ENCODE data around the gene SVIL. TPM values are rescaled to one million over a fixed set of nuclear protein-coding genes. Genes with fewer than 3 reads are reported as not detected.
"Not testable (repeated sequence)": the region's sequence is repeated elsewhere in the genome, so short reads cannot be mapped to it uniquely, and the experiment has no call there.

Gene SVIL
- total RNA-seq, 1 experiment from 2014 or later: 166 TPM

DNA sequence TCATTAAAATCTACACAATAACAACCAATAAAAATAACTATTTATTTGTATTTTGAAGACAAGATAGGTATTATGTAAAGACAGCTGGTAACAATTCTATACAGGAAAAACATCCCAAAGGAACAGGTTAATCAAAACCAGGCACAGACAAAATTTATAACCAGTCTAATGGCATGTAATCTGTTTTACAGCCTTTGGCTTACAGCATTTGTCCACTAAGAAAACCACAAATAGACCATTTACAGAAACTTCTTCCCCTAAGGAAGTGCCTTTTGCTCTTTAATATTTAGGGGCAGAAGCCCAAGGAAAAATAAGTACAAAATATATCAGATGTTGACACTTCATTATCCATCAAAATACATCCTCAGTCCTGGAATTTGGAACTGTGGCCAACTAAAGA lies 65.0 kb downstream of the SVIL start:
- H3K4me2 ChIP-seq: no peak overlapping the region
- no peaks in the 10 kb centered on the region for H3K9me2 ChIP-seq (ENCODE audit: insufficient read depth)
- H3K4me3 ChIP-seq: no peak overlapping the region
- H3K27me3 ChIP-seq (ENCODE audit: insufficient read depth, low read depth): no peaks in the 10 kb centered on the region
- POLR2A ChIA-PET (ENCODE audit: unreplicated experiment): interaction anchor here (0.6 kb wide), 1 partner anchor 35 kb away, joined by 8 read pairs; no protein-coding TSS in a partner anchor
- H2AFZ ChIP-seq: no peak overlapping the region
- no peaks in the 10 kb centered on the region for H3K36me3 ChIP-seq (ENCODE audit: low read depth)
- 0 out of 2 replicates have a peak overlapping the region, but pooled peaks have one; percentile 13 for H3K27ac ChIP-seq
- no peaks in the 10 kb centered on the region for H3K4me1 ChIP-seq (replicated peaks; ENCODE audit: insufficient read depth)
- no peaks in the 10 kb centered on the region for H4K20me1 ChIP-seq (ENCODE audit: insufficient read depth)
- no peak for DNase-seq
- no peak for TF ChIP-seq EZH2 (IDR thresholded peaks at IDR 0.05; ENCODE audit: low read depth)
- TF ChIP-seq, protein P1, sequence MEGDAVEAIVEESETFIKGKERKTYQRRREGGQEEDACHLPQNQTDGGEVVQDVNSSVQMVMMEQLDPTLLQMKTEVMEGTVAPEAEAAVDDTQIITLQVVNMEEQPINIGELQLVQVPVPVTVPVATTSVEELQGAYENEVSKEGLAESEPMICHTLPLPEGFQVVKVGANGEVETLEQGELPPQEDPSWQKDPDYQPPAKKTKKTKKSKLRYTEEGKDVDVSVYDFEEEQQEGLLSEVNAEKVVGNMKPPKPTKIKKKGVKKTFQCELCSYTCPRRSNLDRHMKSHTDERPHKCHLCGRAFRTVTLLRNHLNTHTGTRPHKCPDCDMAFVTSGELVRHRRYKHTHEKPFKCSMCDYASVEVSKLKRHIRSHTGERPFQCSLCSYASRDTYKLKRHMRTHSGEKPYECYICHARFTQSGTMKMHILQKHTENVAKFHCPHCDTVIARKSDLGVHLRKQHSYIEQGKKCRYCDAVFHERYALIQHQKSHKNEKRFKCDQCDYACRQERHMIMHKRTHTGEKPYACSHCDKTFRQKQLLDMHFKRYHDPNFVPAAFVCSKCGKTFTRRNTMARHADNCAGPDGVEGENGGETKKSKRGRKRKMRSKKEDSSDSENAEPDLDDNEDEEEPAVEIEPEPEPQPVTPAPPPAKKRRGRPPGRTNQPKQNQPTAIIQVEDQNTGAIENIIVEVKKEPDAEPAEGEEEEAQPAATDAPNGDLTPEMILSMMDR (conservative IDR thresholded peaks at IDR 0.05): no peak
- intact Hi-C loops (cut with micrococcal nuclease; ENCODE audit: unreplicated experiment): no loop called here
- no peaks in the 10 kb centered on the region for H3K9me3 ChIP-seq (ENCODE audit: insufficient read depth, low read depth)
- BruUV-seq (replicated peaks): no TSS peak
- H3K79me2 ChIP-seq (ENCODE audit: low read depth): no peaks in the 10 kb centered on the region
- H3F3A ChIP-seq (ENCODE audit: insufficient read depth, low read depth): no peaks in the 10 kb centered on the region
- CTCF ChIA-PET: no interaction called here

DNA sequence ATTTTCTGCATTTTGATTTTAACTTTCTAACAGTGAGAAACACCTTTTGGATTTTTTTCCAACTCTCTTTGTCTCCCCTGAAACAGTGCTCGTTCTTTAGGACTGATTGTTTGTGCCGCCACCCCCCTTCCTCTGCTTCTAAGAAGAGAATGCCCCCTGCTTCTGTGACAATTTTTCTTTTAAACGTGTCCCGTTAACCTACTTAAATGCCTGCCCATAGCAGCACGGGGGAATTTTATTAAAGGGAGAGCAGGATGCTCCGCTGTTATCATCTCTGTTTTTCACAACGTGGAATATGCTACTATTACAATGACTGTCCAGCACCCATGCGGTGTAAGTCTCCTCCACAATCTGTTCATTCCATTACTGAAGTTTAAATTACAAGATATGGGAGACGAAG lies 67.8 kb downstream of the SVIL start:
- no peak overlapping the region for H3K4me3 ChIP-seq
- DNase-seq: no peak

DNA sequence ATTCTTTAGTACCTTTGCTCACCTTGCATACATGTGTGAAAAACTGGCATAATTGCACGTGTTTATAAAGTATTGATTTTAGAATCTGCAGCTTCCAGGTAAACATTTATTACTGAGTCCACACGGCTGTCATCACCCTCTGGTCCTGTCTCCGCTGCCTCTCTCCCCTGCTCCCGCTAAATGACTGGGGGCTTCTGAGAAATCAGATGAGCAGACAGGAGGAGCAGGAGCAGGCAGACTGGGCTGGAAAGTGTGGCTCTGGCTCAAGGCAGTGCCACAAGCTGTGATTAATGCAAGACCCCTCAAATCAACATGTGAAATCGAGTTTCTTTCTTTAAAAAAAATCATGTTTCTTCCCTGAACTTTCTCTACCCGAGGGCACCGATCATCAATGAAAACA lies 68.6 kb downstream of the SVIL start:
- POLR2A ChIA-PET (ENCODE audit: unreplicated experiment); H3K4me3 ChIP-seq; H4K20me1 ChIP-seq (ENCODE audit: insufficient read depth); DNase-seq; H3K9me3 ChIP-seq (ENCODE audit: insufficient read depth, low read depth); intact Hi-C loops (cut with micrococcal nuclease; ENCODE audit: unreplicated experiment); H3K4me2 ChIP-seq; H3K27me3 ChIP-seq (ENCODE audit: insufficient read depth, low read depth); H3K4me1 ChIP-seq (replicated peaks; ENCODE audit: insufficient read depth); H3K9me2 ChIP-seq (ENCODE audit: insufficient read depth); H2AFZ ChIP-seq; H3K79me2 ChIP-seq (ENCODE audit: low read depth); H3F3A ChIP-seq (ENCODE audit: insufficient read depth, low read depth); H3K36me3 ChIP-seq (ENCODE audit: low read depth); H3K27ac ChIP-seq; CTCF ChIA-PET; BruUV-seq (replicated peaks): not testable (repeated sequence)

More for the DNA sequence above, 67.8 kb downstream of the SVIL start:
- CTCF ChIA-PET: no interaction called here
- no peaks in the 10 kb centered on the region for H3K9me3 ChIP-seq (ENCODE audit: insufficient read depth, low read depth)
- no peak overlapping the region for H3K27ac ChIP-seq
- no TSS peak for BruUV-seq (replicated peaks)
- POLR2A ChIA-PET (ENCODE audit: unreplicated experiment): no interaction called here
- H3K9me2 ChIP-seq (ENCODE audit: insufficient read depth): no peaks in the 10 kb centered on the region
- H3F3A ChIP-seq (ENCODE audit: insufficient read depth, low read depth): no peaks in the 10 kb centered on the region
- no peaks in the 10 kb centered on the region for H3K36me3 ChIP-seq (ENCODE audit: low read depth)
- no peak overlapping the region for H2AFZ ChIP-seq
- no peaks in the 10 kb centered on the region for H3K27me3 ChIP-seq (ENCODE audit: insufficient read depth, low read depth)
- H3K4me2 ChIP-seq: no peak overlapping the region
- intact Hi-C loops (cut with micrococcal nuclease; ENCODE audit: unreplicated experiment): no loop called here
- no peaks in the 10 kb centered on the region for H3K79me2 ChIP-seq (ENCODE audit: low read depth)
- H4K20me1 ChIP-seq (ENCODE audit: insufficient read depth): no peaks in the 10 kb centered on the region
- TF ChIP-seq EZH2 (IDR thresholded peaks at IDR 0.05; ENCODE audit: low read depth): no peak
- TF ChIP-seq, protein P1 (conservative IDR thresholded peaks at IDR 0.05): no peak
- H3K4me1 ChIP-seq (replicated peaks; ENCODE audit: insufficient read depth): no peaks in the 10 kb centered on the region

DNA sequence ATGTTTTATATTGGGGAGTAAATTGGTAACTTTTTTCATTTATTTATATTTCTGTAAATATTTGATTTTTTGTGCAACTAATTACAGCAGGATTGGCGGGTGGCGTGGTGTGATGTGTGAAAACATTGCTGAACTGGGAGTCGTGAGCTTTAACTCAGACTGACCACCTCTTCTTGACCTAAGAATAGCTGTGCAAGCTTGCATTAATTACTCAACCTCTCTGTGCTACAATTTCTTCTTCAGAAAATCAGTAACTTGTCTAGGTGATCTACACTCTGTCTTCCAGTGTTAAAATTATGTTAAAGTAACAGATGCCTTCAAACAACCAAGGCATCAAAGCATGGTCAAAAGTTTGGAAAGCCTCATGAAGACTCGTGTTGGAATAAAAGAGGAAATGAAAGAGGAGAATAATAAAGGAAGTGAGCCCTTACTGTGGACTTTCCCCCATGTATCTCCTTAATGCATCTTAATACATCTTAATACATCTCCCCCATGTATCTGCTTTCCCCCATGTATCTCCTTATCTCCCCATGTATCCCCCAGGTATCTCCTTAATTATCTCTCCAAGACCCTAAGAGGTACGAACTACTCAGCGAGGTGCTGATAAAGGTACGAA lies 71.2 kb downstream of the SVIL start:
- H3K79me2 ChIP-seq (ENCODE audit: low read depth): no peaks in the 10 kb centered on the region
- POLR2A ChIA-PET (ENCODE audit: unreplicated experiment): no interaction called here
- no peak for TF ChIP-seq EZH2 (IDR thresholded peaks at IDR 0.05; ENCODE audit: low read depth)
- TF ChIP-seq, protein P1 (conservative IDR thresholded peaks at IDR 0.05): no peak

DNA sequence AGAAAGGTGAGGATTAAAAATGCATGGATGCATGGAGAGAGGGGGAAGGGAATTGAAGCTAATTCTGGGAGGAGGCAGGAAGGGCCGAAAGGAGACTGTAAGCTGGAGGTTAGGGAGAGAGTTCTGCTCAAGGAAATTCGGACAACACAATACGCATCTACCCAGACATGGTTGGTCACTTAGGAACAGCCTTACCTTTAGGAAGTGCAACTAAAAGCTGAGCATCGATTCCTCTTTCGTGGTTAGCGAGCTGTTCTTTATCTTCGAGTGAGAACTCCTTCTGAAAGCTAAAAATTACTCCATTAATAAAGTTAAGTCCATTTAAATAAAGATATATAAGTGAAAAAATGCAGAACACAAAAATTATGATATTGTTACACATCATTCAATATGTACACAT lies 71.8 kb downstream of the SVIL start:
- H3K9me2 ChIP-seq (ENCODE audit: insufficient read depth); H3K79me2 ChIP-seq (ENCODE audit: low read depth); BruUV-seq (replicated peaks); H2AFZ ChIP-seq; H4K20me1 ChIP-seq (ENCODE audit: insufficient read depth); H3K4me1 ChIP-seq (replicated peaks; ENCODE audit: insufficient read depth); DNase-seq; H3K36me3 ChIP-seq (ENCODE audit: low read depth); CTCF ChIA-PET; H3K4me2 ChIP-seq; H3K27me3 ChIP-seq (ENCODE audit: insufficient read depth, low read depth); intact Hi-C loops (cut with micrococcal nuclease; ENCODE audit: unreplicated experiment); H3F3A ChIP-seq (ENCODE audit: insufficient read depth, low read depth); POLR2A ChIA-PET (ENCODE audit: unreplicated experiment); H3K27ac ChIP-seq; H3K9me3 ChIP-seq (ENCODE audit: insufficient read depth, low read depth); H3K4me3 ChIP-seq: not testable (repeated sequence)

More for the DNA sequence above, 71.2 kb downstream of the SVIL start:
- intact Hi-C loops (cut with micrococcal nuclease; ENCODE audit: unreplicated experiment): no loop called here
- Histone ChIP-seq H4K20me1 (ENCODE audit: insufficient read depth) (no peaks in the 10 kb centered on the region), H3K36me3 (ENCODE audit: low read depth) (no peaks in the 10 kb centered on the region), H2AFZ (no peak overlapping the region), H3K9me3 (ENCODE audit: insufficient read depth, low read depth) (no peaks in the 10 kb centered on the region), H3K4me3 (no peak overlapping the region), H3K9me2 (ENCODE audit: insufficient read depth) (no peaks in the 10 kb centered on the region), H3K27me3 (ENCODE audit: insufficient read depth, low read depth) (no peaks in the 10 kb centered on the region), H3K4me1 (replicated peaks; ENCODE audit: insufficient read depth) (no peaks in the 10 kb centered on the region), H3K4me2 (no peak overlapping the region), H3F3A (ENCODE audit: insufficient read depth, low read depth) (no peaks in the 10 kb centered on the region), H3K27ac (no peak overlapping the region)
- CTCF ChIA-PET: no interaction called here
- DNase-seq: no peak
- BruUV-seq (replicated peaks): no TSS peak
